ENCODE data around the gene LRRK2.

- TF ChIP-seq CTCF (IDR thresholded peaks at IDR 0.05) (no peak), POLR2AphosphoS5 (IDR thresholded peaks at IDR 0.05) (no peak), POLR2A (IDR thresholded peaks at IDR 0.05) (no peak), EP300 (IDR thresholded peaks at IDR 0.05) (no peak)
These were observed 22.4 kb upstream of the LRRK2 start for GRCh38 chr12:40202095-40203059.

All from suprapubic skin (tissue), 4 donors.